Loucy (cell line): ENCODE measurements around the gene SPOCK1.

Experiments used
- H2AFZ ChIP-seq: fragments of 200-600 bp; sonication (generic); 2 replicates; pipeline ENCODE4 v1.6.0; 2016; ENCODE audit warnings: antibody characterized with exemption, mild to moderate bottlenecking, low read length, moderate library complexity
- H3F3A ChIP-seq: fragments of 200-600 bp; 2 replicates; pipeline ENCODE4 v1.6.0; 2016; ENCODE audit warnings: antibody characterized with exemption, low read depth, mild to moderate bottlenecking
- H3K27me3 ChIP-seq: fragments of 200-600 bp; sonication (generic); 2 replicates; pipeline ENCODE4 v1.6.1; 2014; ENCODE audit warnings: low read length, mild to moderate bottlenecking; ENCODE audit not compliant: insufficient read depth, poor library complexity, severe bottlenecking
- H3K36me3 ChIP-seq: fragments of 200-600 bp; sonication (generic); 2 replicates; pipeline ENCODE4 v1.6.1; 2016; ENCODE audit warnings: low read length; ENCODE audit not compliant: insufficient read depth
- H3K4me1 ChIP-seq: fragments of 200-600 bp; sonication (generic); 2 replicates; pipeline ENCODE4 v1.5.1; 2014; ENCODE audit warnings: low read length, mild to moderate bottlenecking; ENCODE audit not compliant: insufficient read depth, poor library complexity, severe bottlenecking
- H3K4me2 ChIP-seq: fragments of 200-600 bp; sonication (generic); 2 replicates; pipeline ENCODE4 v1.6.0; 2014; ENCODE audit warnings: antibody characterized with exemption, low read length, low read depth, mild to moderate bottlenecking; ENCODE audit not compliant: poor library complexity, severe bottlenecking
- H3K4me3 ChIP-seq: fragments of 200-600 bp; sonication (generic); 2 replicates; pipeline ENCODE4 v1.5.1; 2014; ENCODE audit warnings: low read length, mild to moderate bottlenecking, mixed read lengths; ENCODE audit not compliant: poor library complexity, severe bottlenecking
- H3K79me2 ChIP-seq: fragments of 200-600 bp; sonication (generic); 2 replicates; pipeline ENCODE4 v1.6.1; 2014; ENCODE audit warnings: low read length; ENCODE audit not compliant: insufficient read depth
- H3K9ac ChIP-seq: fragments of 200-600 bp; sonication (generic); 2 replicates; pipeline ENCODE4 v1.6.0; 2014; ENCODE audit warnings: mild to moderate bottlenecking, low read depth, low read length, moderate library complexity; ENCODE audit not compliant: poor library complexity, severe bottlenecking
- H3K9me2 ChIP-seq: fragments of 200-600 bp; sonication (generic); replicated peaks from 2 replicates; pipeline ENCODE4 v1.6.1; 2016; ENCODE audit warnings: low read depth, low read length, mixed read lengths
- H3K9me3 ChIP-seq: fragments of 200-600 bp; sonication (generic); 2 replicates; pipeline ENCODE4 v1.6.1; 2014; ENCODE audit warnings: mild to moderate bottlenecking, antibody characterized with exemption, low read length, low read depth; ENCODE audit not compliant: insufficient read depth
- H4K20me1 ChIP-seq: fragments of 200-600 bp; sonication (generic); 2 replicates; pipeline ENCODE4 v1.6.0; 2014; ENCODE audit warnings: antibody characterized with exemption, low read length, mild to moderate bottlenecking; ENCODE audit not compliant: insufficient read depth, poor library complexity, severe bottlenecking
- EZH2phosphoT487 ChIP-seq: fragments of 200-600 bp; IDR thresholded peaks from 2 replicates; pipeline ENCODE4 v1.6.1; 2018; ENCODE audit warnings: antibody characterized with exemption, mild to moderate bottlenecking, moderate library complexity, borderline replicate concordance
- TF ChIP-seq, protein P1 (sequence below): fragments of 200-600 bp; sonication (generic); conservative IDR thresholded peaks from 2 replicates; pipeline ENCODE4 v1.5.1; 2014; ENCODE audit warnings: mild to moderate bottlenecking, antibody characterized with exemption, low read length

The SPOCK1 gene

DNA sequence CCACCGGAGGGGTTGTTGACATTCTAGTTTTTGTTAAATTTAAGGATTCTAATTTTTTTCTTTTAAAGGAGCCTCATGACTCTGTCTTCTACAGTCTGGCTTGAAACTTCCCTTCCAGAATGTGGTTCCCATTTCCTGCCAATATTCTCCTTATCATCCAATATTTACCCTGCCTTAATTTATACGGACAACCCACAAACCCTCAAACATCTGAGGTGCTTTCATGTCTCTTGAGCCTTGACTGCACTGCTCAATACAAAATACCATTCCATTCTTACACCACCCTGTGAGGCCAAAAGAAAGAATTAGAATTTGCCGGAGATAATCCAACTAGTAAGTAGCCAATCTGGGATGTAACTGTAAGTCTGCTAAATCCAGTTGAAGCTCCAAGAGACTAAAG is 346.5 kb downstream of the SPOCK1 start:
- no peak for TF ChIP-seq EZH2phosphoT487
- TF ChIP-seq, protein P1, sequence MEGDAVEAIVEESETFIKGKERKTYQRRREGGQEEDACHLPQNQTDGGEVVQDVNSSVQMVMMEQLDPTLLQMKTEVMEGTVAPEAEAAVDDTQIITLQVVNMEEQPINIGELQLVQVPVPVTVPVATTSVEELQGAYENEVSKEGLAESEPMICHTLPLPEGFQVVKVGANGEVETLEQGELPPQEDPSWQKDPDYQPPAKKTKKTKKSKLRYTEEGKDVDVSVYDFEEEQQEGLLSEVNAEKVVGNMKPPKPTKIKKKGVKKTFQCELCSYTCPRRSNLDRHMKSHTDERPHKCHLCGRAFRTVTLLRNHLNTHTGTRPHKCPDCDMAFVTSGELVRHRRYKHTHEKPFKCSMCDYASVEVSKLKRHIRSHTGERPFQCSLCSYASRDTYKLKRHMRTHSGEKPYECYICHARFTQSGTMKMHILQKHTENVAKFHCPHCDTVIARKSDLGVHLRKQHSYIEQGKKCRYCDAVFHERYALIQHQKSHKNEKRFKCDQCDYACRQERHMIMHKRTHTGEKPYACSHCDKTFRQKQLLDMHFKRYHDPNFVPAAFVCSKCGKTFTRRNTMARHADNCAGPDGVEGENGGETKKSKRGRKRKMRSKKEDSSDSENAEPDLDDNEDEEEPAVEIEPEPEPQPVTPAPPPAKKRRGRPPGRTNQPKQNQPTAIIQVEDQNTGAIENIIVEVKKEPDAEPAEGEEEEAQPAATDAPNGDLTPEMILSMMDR, result no peak

DNA sequence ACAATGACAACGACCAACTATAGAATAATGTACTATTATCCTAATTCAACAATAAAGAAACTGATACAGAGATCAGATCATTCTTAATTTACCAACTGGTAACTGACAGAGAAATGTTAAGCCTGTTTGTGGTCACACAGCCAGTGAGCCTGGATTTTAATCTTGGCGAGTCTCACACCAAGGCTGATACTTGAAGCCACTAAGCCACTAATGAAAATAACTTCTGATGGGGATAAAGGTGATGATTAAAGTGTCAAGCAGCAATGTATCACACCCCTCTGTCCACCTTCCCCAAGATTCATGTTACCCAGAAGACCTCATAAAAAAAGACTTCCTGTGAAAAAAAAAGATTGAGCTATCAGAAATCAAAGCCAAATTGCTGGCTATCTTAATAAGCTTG is 350.5 kb downstream of the SPOCK1 start:
- H3K27me3 ChIP-seq, result no peaks in the 10 kb centered on the region
- no peaks in the 10 kb centered on the region for H4K20me1 ChIP-seq
- no peaks in the 10 kb centered on the region for H3K9me3 ChIP-seq
- H3K9ac ChIP-seq, result no peak overlapping the region
- H3K79me2 ChIP-seq, result no peaks in the 10 kb centered on the region
- H3K4me2 ChIP-seq, result peak overlapping the region; percentile 22
- H2AFZ ChIP-seq, result no peak overlapping the region
- H3F3A ChIP-seq, result no peaks in the 10 kb centered on the region
- H3K9me2 ChIP-seq, result no peaks in the 10 kb centered on the region
- no peaks in the 10 kb centered on the region for H3K36me3 ChIP-seq
- TF ChIP-seq, protein P1, result no peak
- no peak for TF ChIP-seq EZH2phosphoT487
- H3K4me3 ChIP-seq, result no peak overlapping the region
- peaks cover 8% of the 10 kb centered on the region for H3K4me1 ChIP-seq

More for the DNA sequence above, 346.5 kb downstream of the SPOCK1 start:
- no peak overlapping the region for H2AFZ ChIP-seq
- H4K20me1 ChIP-seq, result no peaks in the 10 kb centered on the region
- H3K9me2 ChIP-seq, result no peaks in the 10 kb centered on the region
- H3K4me3 ChIP-seq, result no peak overlapping the region
- H3K4me1 ChIP-seq, result peaks cover 8% of the 10 kb centered on the region
- H3K27me3 ChIP-seq, result no peaks in the 10 kb centered on the region
- no peaks in the 10 kb centered on the region for H3K79me2 ChIP-seq
- no peaks in the 10 kb centered on the region for H3K9me3 ChIP-seq
- no peak overlapping the region for H3K9ac ChIP-seq
- no peak overlapping the region for H3K4me2 ChIP-seq
- no peaks in the 10 kb centered on the region for H3F3A ChIP-seq
- no peaks in the 10 kb centered on the region for H3K36me3 ChIP-seq

DNA sequence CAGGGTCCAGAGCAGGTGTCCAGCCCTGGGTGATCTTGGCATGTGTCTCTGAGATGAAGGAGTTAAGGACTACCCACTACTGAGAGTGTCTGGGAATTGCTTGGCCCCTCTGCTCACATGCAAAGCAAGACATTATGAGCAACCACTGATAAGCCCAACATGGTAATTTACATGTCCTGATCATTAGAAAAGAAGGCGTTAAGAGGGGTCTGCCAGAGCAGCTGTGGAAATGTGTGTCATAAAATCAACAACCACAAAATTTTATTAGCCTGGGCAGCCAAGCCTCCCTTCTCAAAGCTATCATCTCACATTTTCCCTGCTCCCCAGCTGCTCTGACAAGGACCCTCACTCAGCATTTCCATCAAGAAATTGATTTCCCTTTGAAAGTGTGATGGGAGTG is 351.0 kb downstream of the SPOCK1 start:
- peak overlapping the region; percentile 22 for H3K4me2 ChIP-seq
- no peaks in the 10 kb centered on the region for H3K79me2 ChIP-seq
- no peaks in the 10 kb centered on the region for H3K9me2 ChIP-seq
- TF ChIP-seq, protein P1, result no peak
- TF ChIP-seq EZH2phosphoT487, result no peak
- H2AFZ ChIP-seq, result no peak overlapping the region
- H3K4me1 ChIP-seq, result peaks cover 8% of the 10 kb centered on the region
- H3K9me3 ChIP-seq, result no peaks in the 10 kb centered on the region
- no peaks in the 10 kb centered on the region for H3K27me3 ChIP-seq
- H3F3A ChIP-seq, result no peaks in the 10 kb centered on the region
- H3K4me3 ChIP-seq, result no peak overlapping the region
- no peak overlapping the region for H3K9ac ChIP-seq
- H4K20me1 ChIP-seq, result no peaks in the 10 kb centered on the region
- H3K36me3 ChIP-seq, result no peaks in the 10 kb centered on the region
